Peyer's patch (tissue), 4 donors: ENCODE data around the gene AFMID. TPM values are rescaled to one million over a fixed set of nuclear protein-coding genes. Genes with fewer than 3 reads are reported as not detected.

ENCODE experiments used
- DNase-seq, 3 donors: peaks; one replicate each; pipeline ENCODE4 v3.0.0-alpha.2; 2017 to 2019
- H3K27ac ChIP-seq, 4 donors: fragments of 200-600 bp; sonication (generic); one replicate each; pipeline ENCODE4 v1.5.1; 2016 to 2019
- H3K27me3 ChIP-seq, 2 donors: fragments of 200-600 bp; sonication (generic); one replicate each; pipeline ENCODE4 v1.5.1; 2019
- H3K36me3 ChIP-seq, 3 donors: fragments of 200-600 bp; sonication (generic); one replicate each; pipeline ENCODE4 v1.5.1; 2016 to 2019
- H3K4me1 ChIP-seq, 4 donors: fragments of 200-600 bp; sonication (generic); one replicate each; pipeline ENCODE4 v1.5.1; 2016 to 2019
- H3K4me3 ChIP-seq, 4 donors: fragments of 200-600 bp; sonication (generic); 1 replicate in 3 of 4; 2 replicates in 1 of 4; pipeline ENCODE4 v1.5.1; 2016 to 2019; ENCODE audit warnings: mild to moderate bottlenecking in 1 of 4
- H3K9me3 ChIP-seq, 4 donors: fragments of 200-600 bp; sonication (generic); one replicate each; pipeline ENCODE4 v1.5.1; 2016 to 2019; ENCODE audit warnings: mild to moderate bottlenecking in 1 of 4
- CTCF ChIP-seq, 6 experiments: fragments of 450-650 bp in 4 of 6; fragments of 200-600 bp in 2 of 6; sonication (generic) in 1 of 6; IDR thresholded peaks; one replicate each; pipeline ENCODE4 v1.5.1; 2017 to 2019; ENCODE audit warnings: antibody characterized with exemption in 6 of 6, mild to moderate bottlenecking in 3 of 6, moderate library complexity in 1 of 6
- POLR2A ChIP-seq, 2 donors: fragments of 450-650 bp; IDR thresholded peaks; one replicate each; pipeline ENCODE4 v1.5.1; 2017; ENCODE audit warnings: antibody characterized with exemption in 2 of 2, mild to moderate bottlenecking in 2 of 2, moderate library complexity in 2 of 2
- total RNA-seq, 4 donors: library from RNA; depleted of rRNA; stranded (reverse); fragments of >200 nt; gene quantifications; one replicate each; pipeline ENCODE4 v1.1.0, GENCODE V29; 2016

AFMID gene
- total RNA-seq, 4 donors from 2014 or later, result 28.2 to 98.2 (median 51.7) TPM

- Histone ChIP-seq H3K27ac (no peak overlapping the region), H3K4me1 (no peaks in the 10 kb centered on the region), H3K36me3 (peaks cover 0 to 6% (median 0%) of the 10 kb centered on the region in 3 donors), H3K9me3 (no peaks in the 10 kb centered on the region), H3K4me3 (no peak overlapping the region), H3K27me3 (no peaks in the 10 kb centered on the region)
- no peak for DNase-seq
- TF ChIP-seq CTCF (IDR thresholded peaks at IDR 0.05) (no peak), POLR2A (IDR thresholded peaks at IDR 0.05) (no peak)
Measured at GRCh38 chr17:78204387-78205123, 17.4 kb downstream of the AFMID start.

- no peak for TF ChIP-seq POLR2A (IDR thresholded peaks at IDR 0.05)
- TF ChIP-seq CTCF (IDR thresholded peaks at IDR 0.05), result no peak
- H3K27me3 ChIP-seq, result no peaks in the 10 kb centered on the region
- H3K4me3 ChIP-seq, result no peak overlapping the region
- no peak for DNase-seq
- no peaks in the 10 kb centered on the region for H3K9me3 ChIP-seq
- H3K27ac ChIP-seq, result no peak overlapping the region
- H3K36me3 ChIP-seq, result peaks cover 0 to 6% (median 0%) of the 10 kb centered on the region in 3 donors
- H3K4me1 ChIP-seq, result no peaks in the 10 kb centered on the region
Measured at GRCh38 chr17:78205124-78205775, 18.1 kb downstream of the AFMID start.

DNA sequence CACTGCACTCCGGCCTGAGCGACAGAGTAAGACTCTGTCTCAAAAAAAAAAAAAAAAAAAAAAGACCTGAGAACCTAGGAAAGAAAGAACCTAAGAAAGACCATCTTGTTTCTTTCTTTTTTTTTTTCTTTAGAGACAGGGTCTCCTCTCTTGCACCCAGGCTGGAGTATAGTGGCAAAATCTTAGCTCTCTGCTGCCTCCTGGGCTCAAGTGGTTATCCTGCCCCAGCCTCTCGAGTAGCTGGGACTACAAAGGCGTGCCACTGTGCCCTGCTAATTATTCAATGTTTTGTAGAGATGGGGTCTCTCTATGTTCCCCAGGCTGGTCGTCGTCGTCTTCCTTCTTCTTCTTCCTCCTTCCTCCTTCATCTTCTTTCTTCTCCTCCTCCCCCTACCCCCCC is 19.1 kb downstream of the AFMID start:
- Histone ChIP-seq H3K4me3 (no peak overlapping the region), H3K4me1 (no peaks in the 10 kb centered on the region), H3K36me3 (peaks cover 0 to 6% (median 0%) of the 10 kb centered on the region in 3 donors), H3K27me3 (no peaks in the 10 kb centered on the region), H3K27ac (no peak overlapping the region), H3K9me3 (no peaks in the 10 kb centered on the region)
- TF ChIP-seq POLR2A (IDR thresholded peaks at IDR 0.05) (no peak), CTCF (IDR thresholded peaks at IDR 0.05) (no peak)
- DNase-seq, result no peak

DNA sequence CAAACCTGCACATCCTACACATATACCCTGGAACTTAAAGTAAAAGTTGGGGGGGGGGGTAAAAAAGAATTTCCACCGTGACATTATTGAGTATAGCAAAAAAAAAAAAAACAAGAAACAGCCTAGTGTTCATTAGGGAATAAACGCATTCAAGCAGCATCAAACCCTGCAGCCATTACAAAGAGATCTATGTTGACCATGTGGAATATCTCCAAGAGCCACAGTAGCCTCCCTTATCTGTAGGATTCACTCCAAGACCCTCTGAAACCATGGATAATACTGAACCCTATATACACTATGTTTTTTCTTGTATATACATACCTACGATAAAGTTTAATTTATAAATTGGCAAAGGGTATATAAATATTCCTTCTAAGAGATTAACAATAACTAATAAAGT is 21.3 kb downstream of the AFMID start:
- Histone ChIP-seq H3K4me1 (no peaks in the 10 kb centered on the region), H3K4me3 (no peak overlapping the region), H3K36me3 (no peaks in the 10 kb centered on the region), H3K9me3 (no peaks in the 10 kb centered on the region), H3K27ac (no peak overlapping the region), H3K27me3 (no peaks in the 10 kb centered on the region)
- TF ChIP-seq POLR2A (IDR thresholded peaks at IDR 0.05) (no peak), CTCF (IDR thresholded peaks at IDR 0.05) (no peak)
- no peak for DNase-seq

- H3K9me3 ChIP-seq, result no peaks in the 10 kb centered on the region
- TF ChIP-seq POLR2A (IDR thresholded peaks at IDR 0.05), result no peak
- no peak for TF ChIP-seq CTCF (IDR thresholded peaks at IDR 0.05)
- peaks cover 0 to 12% (median 6%) of the 10 kb centered on the region in 4 donors for H3K4me1 ChIP-seq
- no peak for DNase-seq
- no peak overlapping the region for H3K27ac ChIP-seq
- no peaks in the 10 kb centered on the region for H3K36me3 ChIP-seq
- H3K27me3 ChIP-seq, result no peaks in the 10 kb centered on the region
- H3K4me3 ChIP-seq, result no peak overlapping the region
Measured at GRCh38 chr17:78210111-78210510, 22.9 kb downstream of the AFMID start.
